ENCODE measurements around the gene KCNB1. TPM values are rescaled to one million over a fixed set of nuclear protein-coding genes. Genes with fewer than 3 reads are reported as not detected.

The KCNB1 gene
- total RNA-seq, 2 experiments from 2014 or later = not detected

DNA sequence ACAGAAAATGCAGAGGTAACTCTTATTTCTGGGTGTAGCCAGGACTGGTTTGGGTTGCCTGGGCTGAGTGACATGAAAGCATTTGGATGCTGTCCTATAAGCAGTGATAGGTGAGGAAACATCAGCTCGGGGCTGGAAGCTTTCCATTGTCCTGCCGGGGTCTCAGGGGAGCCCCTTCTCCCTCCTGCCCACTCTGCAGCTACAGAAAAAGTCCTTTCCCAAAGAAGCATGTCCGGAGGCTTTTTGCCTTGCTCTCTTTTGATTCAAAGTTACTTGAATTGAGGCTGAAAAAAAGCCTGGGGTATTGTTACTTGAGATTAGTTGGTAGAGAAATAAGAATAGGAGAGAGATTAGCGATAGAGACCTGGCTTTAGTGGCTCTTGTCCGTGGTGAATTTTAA lies 113.9 kb downstream of the KCNB1 start:
- TF ChIP-seq, protein P1, sequence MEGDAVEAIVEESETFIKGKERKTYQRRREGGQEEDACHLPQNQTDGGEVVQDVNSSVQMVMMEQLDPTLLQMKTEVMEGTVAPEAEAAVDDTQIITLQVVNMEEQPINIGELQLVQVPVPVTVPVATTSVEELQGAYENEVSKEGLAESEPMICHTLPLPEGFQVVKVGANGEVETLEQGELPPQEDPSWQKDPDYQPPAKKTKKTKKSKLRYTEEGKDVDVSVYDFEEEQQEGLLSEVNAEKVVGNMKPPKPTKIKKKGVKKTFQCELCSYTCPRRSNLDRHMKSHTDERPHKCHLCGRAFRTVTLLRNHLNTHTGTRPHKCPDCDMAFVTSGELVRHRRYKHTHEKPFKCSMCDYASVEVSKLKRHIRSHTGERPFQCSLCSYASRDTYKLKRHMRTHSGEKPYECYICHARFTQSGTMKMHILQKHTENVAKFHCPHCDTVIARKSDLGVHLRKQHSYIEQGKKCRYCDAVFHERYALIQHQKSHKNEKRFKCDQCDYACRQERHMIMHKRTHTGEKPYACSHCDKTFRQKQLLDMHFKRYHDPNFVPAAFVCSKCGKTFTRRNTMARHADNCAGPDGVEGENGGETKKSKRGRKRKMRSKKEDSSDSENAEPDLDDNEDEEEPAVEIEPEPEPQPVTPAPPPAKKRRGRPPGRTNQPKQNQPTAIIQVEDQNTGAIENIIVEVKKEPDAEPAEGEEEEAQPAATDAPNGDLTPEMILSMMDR (IDR thresholded peaks at IDR 0.05) = no peak
- Mint-ChIP-seq H3K27me3 (peaks cover 13% of the 10 kb centered on the region), H3K27ac (no peak overlapping the region), H3K4me3 (no peak overlapping the region), H3K36me3 (ENCODE audit: low read depth) (no peaks in the 10 kb centered on the region), H3K9me3 (no peaks in the 10 kb centered on the region), H3K4me1 (ENCODE audit: low read depth) (no peaks in the 10 kb centered on the region)
- ChIA-PET CTCF (interaction anchor here (1.4 to 1.6 kb wide), 2 partner anchors 37 to 55 kb away, joined by 3 read pairs; no protein-coding TSS in a partner anchor), POLR2A (no interaction called here)
- no peak for DNase-seq
- intact Hi-C loops (cut with micrococcal nuclease) = no loop called here
- ATAC-seq = no peak

DNA sequence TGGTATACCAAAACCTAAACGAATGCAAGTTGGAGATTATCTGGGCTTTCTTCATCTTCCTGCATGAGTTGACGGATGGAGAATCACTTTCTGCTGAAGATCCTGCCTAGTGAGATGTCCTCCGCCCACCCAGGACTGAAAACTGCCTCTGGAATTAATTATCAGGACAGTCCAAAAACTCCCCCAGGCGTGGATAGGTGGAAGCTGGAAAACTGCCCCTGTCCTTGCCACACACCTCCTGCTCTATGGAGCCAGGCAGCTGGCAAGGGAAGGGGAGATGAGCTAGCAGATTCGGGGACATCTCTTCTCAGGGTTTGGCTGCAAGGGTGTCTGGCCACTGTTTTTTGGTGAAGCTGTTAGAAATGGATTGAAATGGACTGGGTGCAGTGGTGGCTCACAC lies 115.4 kb downstream of the KCNB1 start:
- Mint-ChIP-seq H3K9me3 (no peaks in the 10 kb centered on the region), H3K27ac (no peak overlapping the region), H3K4me1 (ENCODE audit: low read depth) (no peaks in the 10 kb centered on the region), H3K27me3 (peaks cover 13% of the 10 kb centered on the region), H3K4me3 (no peak overlapping the region), H3K36me3 (ENCODE audit: low read depth) (no peaks in the 10 kb centered on the region)
- ATAC-seq (no peak), DNase-seq (no peak)
- intact Hi-C loops (cut with micrococcal nuclease) = no loop called here
- CTCF ChIA-PET = interaction anchor here (0.7 to 1.3 kb wide), 4 partner anchors 10 to 538 kb away, joined by 3 to 4 read pairs (median 4); no protein-coding TSS in a partner anchor
- TF ChIP-seq, protein P1 (IDR thresholded peaks at IDR 0.05) = no peak
- POLR2A ChIA-PET = no interaction called here

DNA sequence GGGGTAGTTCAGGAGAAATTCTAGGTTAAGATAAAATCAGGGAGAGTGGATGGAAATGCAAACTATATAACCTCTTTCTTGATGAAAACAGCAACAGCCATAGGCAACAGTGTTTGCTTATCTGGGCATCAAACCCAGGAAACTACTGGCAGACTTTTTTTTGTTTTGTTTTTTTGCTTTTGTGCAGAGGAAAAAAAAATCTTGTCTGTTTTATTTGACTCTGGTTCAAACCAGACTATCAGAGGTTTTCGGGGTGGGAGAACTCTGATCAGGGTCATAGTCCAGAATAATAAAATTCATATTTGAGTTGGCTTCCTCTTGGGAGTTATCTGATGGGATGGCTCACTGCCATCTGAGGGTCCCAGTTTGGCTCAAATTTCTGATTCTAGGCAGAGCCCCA lies 115.8 kb downstream of the KCNB1 start:
- ATAC-seq (no peak), DNase-seq (no peak)
- Mint-ChIP-seq H3K27me3 (peaks cover 13% of the 10 kb centered on the region), H3K27ac (no peak overlapping the region), H3K4me1 (ENCODE audit: low read depth) (no peaks in the 10 kb centered on the region), H3K9me3 (no peaks in the 10 kb centered on the region), H3K4me3 (no peak overlapping the region), H3K36me3 (ENCODE audit: low read depth) (no peaks in the 10 kb centered on the region)
- ChIA-PET CTCF (interaction anchor here (1.2 to 1.3 kb wide), 2 partner anchors 9 to 18 kb away, joined by 3 to 4 read pairs; no protein-coding TSS in a partner anchor), POLR2A (no interaction called here)
- TF ChIP-seq, protein P1 (IDR thresholded peaks at IDR 0.05) = no peak
- intact Hi-C loops (cut with micrococcal nuclease) = no loop called here

DNA sequence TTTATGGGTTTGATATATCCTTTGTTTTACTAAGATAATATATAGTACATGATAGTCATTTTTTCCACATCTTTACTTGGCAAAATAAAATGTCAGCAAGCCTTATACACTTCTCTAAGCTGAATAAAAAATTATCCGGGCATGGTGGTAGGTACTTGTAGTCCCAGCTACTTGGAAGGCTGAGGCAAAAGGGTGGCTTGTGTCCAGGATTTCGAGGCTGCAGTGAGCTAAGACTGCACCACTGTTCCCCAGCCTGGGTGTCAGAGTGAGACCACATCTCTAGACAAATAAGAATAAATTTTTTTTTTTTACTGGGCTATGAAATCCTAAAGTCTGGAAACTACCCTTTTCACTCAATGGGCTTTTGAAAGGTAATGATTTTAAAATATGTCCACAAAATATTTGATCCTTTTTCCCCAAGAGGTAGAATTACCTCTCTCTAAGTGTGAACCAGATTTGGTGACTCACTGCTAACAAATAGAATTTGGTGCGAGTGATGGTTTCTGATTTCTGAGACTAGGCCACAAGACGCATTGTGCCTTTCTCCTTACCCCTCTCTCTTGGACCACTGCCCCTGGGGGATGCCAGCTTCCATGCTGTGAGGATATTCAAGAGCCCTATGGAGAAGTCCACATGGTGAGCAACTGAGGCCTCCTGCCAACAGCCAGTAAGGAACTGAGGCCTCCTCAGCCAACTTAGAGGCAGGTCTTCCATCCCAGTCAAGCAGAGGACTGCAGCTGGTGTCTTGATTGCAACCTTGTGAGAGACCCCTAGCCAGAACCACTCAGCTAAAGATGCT lies 120.4 kb downstream of the KCNB1 start:
- no peak for ATAC-seq
- no peak overlapping the region for H3K27ac Mint-ChIP-seq
- peaks cover 7% of the 10 kb centered on the region for H3K27me3 Mint-ChIP-seq
- H3K9me3 Mint-ChIP-seq = no peaks in the 10 kb centered on the region
- TF ChIP-seq, protein P1 (IDR thresholded peaks at IDR 0.05) = no peak
- ChIA-PET CTCF (interaction anchor here (1.2 kb wide), 1 partner anchor 35 kb away, joined by 3 read pairs; no protein-coding TSS in a partner anchor), POLR2A (no interaction called here)
- H3K4me3 Mint-ChIP-seq = no peak overlapping the region
- no peaks in the 10 kb centered on the region for H3K4me1 Mint-ChIP-seq (ENCODE audit: low read depth)
- intact Hi-C loops (cut with micrococcal nuclease) = no loop called here
- no peak for DNase-seq
- H3K36me3 Mint-ChIP-seq (ENCODE audit: low read depth) = no peaks in the 10 kb centered on the region

DNA sequence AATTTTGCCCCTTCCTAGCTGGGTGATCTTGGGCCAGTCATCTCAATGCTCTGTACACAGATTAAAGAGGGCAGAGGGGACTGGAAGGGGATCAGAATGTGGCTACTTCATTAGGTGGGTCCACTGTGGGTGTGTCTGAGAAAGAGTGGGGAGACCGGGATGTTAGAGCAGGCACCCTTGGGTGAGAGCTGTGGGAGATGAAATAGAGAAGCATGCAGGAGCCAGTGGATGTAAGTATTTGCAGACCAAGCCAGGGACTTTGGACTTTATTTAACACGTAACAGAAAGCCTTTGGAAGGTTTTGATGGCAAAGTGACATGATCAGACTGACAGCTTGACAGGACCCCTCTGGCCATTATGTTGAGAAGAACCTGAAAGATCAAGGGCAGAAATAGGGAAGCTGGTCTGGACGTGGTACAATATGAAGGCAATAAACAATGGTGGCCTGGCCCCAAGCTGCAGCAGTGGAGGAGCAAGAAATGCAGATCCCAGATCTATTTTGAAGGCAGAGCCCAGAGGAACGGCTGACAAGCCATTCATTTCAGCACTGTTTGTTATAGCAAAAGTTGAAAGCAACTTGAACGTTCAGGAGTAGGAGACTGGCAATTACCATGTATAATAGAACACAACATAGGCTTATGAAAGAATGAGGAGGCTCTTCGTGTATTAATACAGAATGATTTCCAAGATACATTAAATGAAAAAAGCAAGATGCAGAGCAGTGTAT lies 122.1 kb downstream of the KCNB1 start:
- CTCF ChIA-PET = no interaction called here
- no peaks in the 10 kb centered on the region for H3K9me3 Mint-ChIP-seq
- TF ChIP-seq, protein P1 (IDR thresholded peaks at IDR 0.05) = no peak
- DNase-seq (no peak), ATAC-seq (no peak)
- H3K4me3 Mint-ChIP-seq = no peak overlapping the region
- POLR2A ChIA-PET = no interaction called here
- no peaks in the 10 kb centered on the region for H3K36me3 Mint-ChIP-seq (ENCODE audit: low read depth)
- peaks cover 5% of the 10 kb centered on the region for H3K27me3 Mint-ChIP-seq
- H3K4me1 Mint-ChIP-seq (ENCODE audit: low read depth) = no peaks in the 10 kb centered on the region
- intact Hi-C loops (cut with micrococcal nuclease) = no loop called here
- no peak overlapping the region for H3K27ac Mint-ChIP-seq

Measured in activated CD8-positive, alpha-beta T cell treated with anti-CD3 and anti-CD28 coated beads for 36 hours (primary cell).